ENCODE data around the gene SLC22A8.
"Not testable (repeated sequence)": the region's sequence is repeated elsewhere in the genome, so short reads cannot be mapped to it uniquely, and the experiment has no call there.

Gene SLC22A8

GRCh38 chr11:62985041-62985750 is 30.4 kb downstream of the SLC22A8 start:
- DNase-seq = no peak

- DNase-seq = no peak
These were observed 31.1 kb downstream of the SLC22A8 start, which contains the start of gene SLC22A6 for GRCh38 chr11:62984451-62984991. Gene SLC22A6, minus strand, starts transcription at chr11:62984967. Its CDS starts 277 bp downstream, at chr11:62984690.

GRCh38 chr11:62983536-62984199 is 32.0 kb downstream of the SLC22A8 start:
- no peak for DNase-seq

- DNase-seq = no peak
These were observed 33.9 kb downstream of the SLC22A8 start for GRCh38 chr11:62981743-62982142.

- no peak for DNase-seq
These were observed 35.4 kb downstream of the SLC22A8 start for GRCh38 chr11:62980133-62980760.

GRCh38 chr11:62976109-62976508 is 39.5 kb downstream of the SLC22A8 start:
- no peak for DNase-seq

GRCh38 chr11:62974848-62975522 is 40.7 kb downstream of the SLC22A8 start:
- peak; percentile 65 for DNase-seq

- peak; percentile 20 for DNase-seq
These were observed 50.1 kb downstream of the SLC22A8 start for GRCh38 chr11:62965574-62965973.

GRCh38 chr11:62962391-62962790 is 53.2 kb downstream of the SLC22A8 start:
- no peak for DNase-seq

GRCh38 chr11:62961017-62961570 is 54.5 kb downstream of the SLC22A8 start:
- DNase-seq = peak; percentile 15

- peak; percentile 37 for DNase-seq
These were observed 56.1 kb downstream of the SLC22A8 start for GRCh38 chr11:62959422-62959980.

GRCh38 chr11:62958547-62959421 is 56.9 kb downstream of the SLC22A8 start:
- peak; percentile 17 for DNase-seq

GRCh38 chr11:62957147-62957546 is 58.5 kb downstream of the SLC22A8 start:
- peak; percentile 22 for DNase-seq

- DNase-seq = peak; percentile 30
These were observed 61.2 kb downstream of the SLC22A8 start for GRCh38 chr11:62954478-62954877.

GRCh38 chr11:62953811-62954210 is 61.8 kb downstream of the SLC22A8 start:
- no peak for DNase-seq

GRCh38 chr11:62948765-62949320 is 66.8 kb downstream of the SLC22A8 start:
- peak; percentile 38 for DNase-seq

GRCh38 chr11:62945538-62945937 is 70.1 kb downstream of the SLC22A8 start:
- DNase-seq = not testable (repeated sequence)

All from islet precursor cell (in vitro differentiated cells).